Measurements from ENCODE around the gene DNAJB6.
A peak's percentile ranks its signal among the peaks of the same experiment; 100 is the strongest.

The DNAJB6 gene

DNA sequence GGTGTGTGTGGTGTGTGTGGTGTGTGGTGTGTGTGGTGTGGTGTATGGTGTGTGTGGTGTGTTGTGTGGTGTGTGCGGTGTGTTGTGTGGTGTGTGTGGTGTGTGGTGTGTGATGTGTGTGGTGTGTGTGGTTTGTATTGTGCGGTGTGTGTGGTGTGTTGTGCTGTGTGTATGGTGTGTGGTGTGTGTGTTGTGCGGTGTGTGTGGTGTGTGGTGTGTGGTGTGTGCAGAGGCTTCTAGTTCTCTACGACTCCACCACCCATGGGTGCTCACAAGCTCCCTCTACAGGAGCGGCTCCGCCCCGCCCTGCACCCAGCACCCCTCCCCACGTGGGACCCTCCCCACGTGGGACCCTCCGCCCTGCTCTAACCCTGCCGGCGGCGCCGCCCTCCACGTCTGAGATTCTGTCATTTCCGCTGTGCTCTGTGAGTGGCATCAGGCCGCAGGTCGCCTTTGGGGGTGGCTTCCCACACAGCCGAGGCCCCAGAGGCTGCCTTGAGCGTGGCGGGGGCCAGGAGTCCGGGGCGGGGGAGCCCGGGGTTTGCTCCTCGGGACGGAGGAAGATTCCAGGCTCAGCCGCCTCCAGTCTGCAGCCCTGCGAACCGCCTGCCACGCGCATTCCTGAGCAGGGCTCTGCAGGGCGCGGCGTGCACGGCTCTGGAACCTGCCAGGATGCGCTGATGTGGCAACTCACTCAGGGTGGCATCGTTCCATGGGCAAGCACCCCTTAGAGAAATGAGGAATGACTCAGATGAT, 37.0 kb upstream of the DNAJB6 start:
- no peaks in the 10 kb centered on the region for H3K27me3 ChIP-seq (replicated peaks; ENCODE audit: control insufficient read depth, insufficient read depth, low read length, poor library complexity, severe bottlenecking)
- no peaks in the 10 kb centered on the region for H3K9me3 ChIP-seq (ENCODE audit: control insufficient read depth, low read length)
- no peaks in the 10 kb centered on the region for H3K4me1 ChIP-seq (ENCODE audit: control insufficient read depth, insufficient read depth, low read length, poor library complexity, severe bottlenecking)
- no peaks in the 10 kb centered on the region for H3K36me3 ChIP-seq (ENCODE audit: control insufficient read depth, insufficient read depth, low read length)
- peak overlapping the region; percentile 1 for H3K27ac ChIP-seq (ENCODE audit: insufficient read depth, low read length, poor library complexity, severe bottlenecking)
- DNase-seq, result peak; percentile 44 to 68 (median 44)
- H3K4me3 ChIP-seq (ENCODE audit: insufficient read depth, low read depth, low read length, poor library complexity, severe bottlenecking), result no peak overlapping the region

GRCh38 chr7:157300369-157300825, 36.4 kb upstream of the DNAJB6 start:
- Histone ChIP-seq H3K4me1 (ENCODE audit: control insufficient read depth, insufficient read depth, low read length, poor library complexity, severe bottlenecking) (no peaks in the 10 kb centered on the region), H3K27me3 (replicated peaks; ENCODE audit: control insufficient read depth, insufficient read depth, low read length, poor library complexity, severe bottlenecking) (no peaks in the 10 kb centered on the region), H3K27ac (ENCODE audit: insufficient read depth, low read length, poor library complexity, severe bottlenecking) (peak overlapping the region; percentile 1), H3K36me3 (ENCODE audit: control insufficient read depth, insufficient read depth, low read length) (no peaks in the 10 kb centered on the region), H3K9me3 (ENCODE audit: control insufficient read depth, low read length) (no peaks in the 10 kb centered on the region), H3K4me3 (ENCODE audit: insufficient read depth, low read depth, low read length, poor library complexity, severe bottlenecking) (no peak overlapping the region)
- no peak for DNase-seq

DNA sequence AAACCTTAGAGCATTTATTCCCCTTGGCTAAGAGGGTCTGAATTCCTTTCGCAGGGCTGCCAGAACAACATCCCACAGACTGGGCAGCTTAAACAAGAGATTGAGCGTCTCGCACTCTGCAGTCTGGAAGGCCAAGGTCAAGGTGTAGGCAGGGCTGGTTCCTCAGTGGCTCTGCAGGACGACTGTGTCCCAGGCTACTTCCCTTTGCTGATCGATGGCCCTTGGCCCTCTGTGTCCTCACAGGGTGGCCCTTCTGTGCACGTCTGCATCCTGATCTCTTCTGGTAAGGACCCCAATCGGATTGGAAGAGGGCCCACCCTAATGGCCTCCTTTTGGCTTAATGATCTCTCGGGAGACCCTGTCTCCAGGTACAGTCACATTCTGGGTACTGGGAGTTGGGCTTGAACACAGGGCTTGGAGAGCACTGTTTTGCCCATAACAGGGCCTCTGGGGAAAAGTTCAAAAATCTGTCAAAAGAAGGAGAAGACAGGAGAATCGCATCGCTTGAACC, 35.1 kb upstream of the DNAJB6 start:
- H3K4me3 ChIP-seq (ENCODE audit: insufficient read depth, low read depth, low read length, poor library complexity, severe bottlenecking), result peak overlapping the region; percentile 32

DNA sequence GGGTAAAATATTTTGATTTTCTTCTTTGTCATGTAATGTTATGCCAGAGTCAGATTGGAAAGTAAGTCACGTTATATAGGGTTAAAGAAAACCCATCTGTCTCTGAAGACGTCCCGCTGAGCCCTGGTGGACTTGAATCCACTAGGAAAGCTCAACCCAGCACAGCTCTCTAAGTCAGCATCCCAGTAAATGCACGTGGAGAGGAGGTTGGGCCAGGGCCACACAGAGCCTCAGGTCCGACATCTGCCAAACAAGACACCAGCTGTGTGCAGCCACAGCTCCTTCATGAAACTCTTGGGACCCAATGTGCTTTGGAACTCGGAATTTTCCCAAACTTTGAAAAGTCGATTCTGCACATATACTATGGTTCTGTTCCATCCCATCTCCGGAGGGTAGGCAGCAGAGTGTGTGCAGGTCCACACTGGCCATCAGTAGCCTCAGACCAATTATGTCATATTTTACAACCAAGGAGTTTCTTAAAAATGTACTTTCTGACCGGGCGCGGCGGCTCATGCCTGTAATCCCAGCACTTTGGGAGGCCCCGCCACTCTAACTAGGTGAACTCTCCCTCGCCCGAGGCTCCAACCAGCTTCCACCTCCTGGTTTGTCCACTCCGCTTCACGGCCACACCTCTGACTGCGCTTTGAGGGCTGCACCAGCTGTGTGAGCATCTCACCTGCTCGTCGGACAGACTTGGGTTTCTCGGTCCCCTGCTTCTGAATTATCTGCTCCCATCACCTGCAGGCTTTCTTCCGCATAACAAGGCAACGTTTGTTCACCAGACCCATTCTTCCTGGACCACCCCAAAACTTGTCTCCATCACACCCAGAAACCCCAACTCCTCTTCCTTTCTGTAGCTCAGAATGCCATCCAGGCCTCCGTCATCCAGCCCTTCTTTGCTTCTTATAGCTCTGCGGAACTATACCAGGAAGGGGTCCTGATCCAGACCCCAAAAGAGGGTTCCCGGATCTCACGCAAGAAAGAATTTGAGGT, 29.7 kb upstream of the DNAJB6 start:
- H3K36me3 ChIP-seq (ENCODE audit: control insufficient read depth, insufficient read depth, low read length), result no peaks in the 10 kb centered on the region
- DNase-seq, result no peak
- no peaks in the 10 kb centered on the region for H3K27me3 ChIP-seq (replicated peaks; ENCODE audit: control insufficient read depth, insufficient read depth, low read length, poor library complexity, severe bottlenecking)
- H3K4me1 ChIP-seq (ENCODE audit: control insufficient read depth, insufficient read depth, low read length, poor library complexity, severe bottlenecking), result no peaks in the 10 kb centered on the region
- no peaks in the 10 kb centered on the region for H3K9me3 ChIP-seq (ENCODE audit: control insufficient read depth, low read length)
- no peak overlapping the region for H3K27ac ChIP-seq (ENCODE audit: insufficient read depth, low read length, poor library complexity, severe bottlenecking)
- H3K4me3 ChIP-seq (ENCODE audit: insufficient read depth, low read depth, low read length, poor library complexity, severe bottlenecking), result no peak overlapping the region

More for the DNA sequence above, 35.1 kb upstream of the DNAJB6 start:
- H3K9me3 ChIP-seq (ENCODE audit: control insufficient read depth, low read length), result no peaks in the 10 kb centered on the region
- no peak for DNase-seq
- no peaks in the 10 kb centered on the region for H3K36me3 ChIP-seq (ENCODE audit: control insufficient read depth, insufficient read depth, low read length)
- peak overlapping the region; percentile 72 for H3K27ac ChIP-seq (ENCODE audit: insufficient read depth, low read length, poor library complexity, severe bottlenecking)
- no peaks in the 10 kb centered on the region for H3K27me3 ChIP-seq (replicated peaks; ENCODE audit: control insufficient read depth, insufficient read depth, low read length, poor library complexity, severe bottlenecking)
- H3K4me1 ChIP-seq (ENCODE audit: control insufficient read depth, insufficient read depth, low read length, poor library complexity, severe bottlenecking), result no peaks in the 10 kb centered on the region

GRCh38 chr7:157309988-157310668, 26.7 kb upstream of the DNAJB6 start:
- Histone ChIP-seq H3K4me3 (ENCODE audit: insufficient read depth, low read depth, low read length, poor library complexity, severe bottlenecking) (no peak overlapping the region), H3K36me3 (ENCODE audit: control insufficient read depth, insufficient read depth, low read length) (no peaks in the 10 kb centered on the region), H3K4me1 (ENCODE audit: control insufficient read depth, insufficient read depth, low read length, poor library complexity, severe bottlenecking) (no peaks in the 10 kb centered on the region), H3K27me3 (replicated peaks; ENCODE audit: control insufficient read depth, insufficient read depth, low read length, poor library complexity, severe bottlenecking) (no peaks in the 10 kb centered on the region), H3K27ac (ENCODE audit: insufficient read depth, low read length, poor library complexity, severe bottlenecking) (no peak overlapping the region), H3K9me3 (ENCODE audit: control insufficient read depth, low read length) (no peaks in the 10 kb centered on the region)
- no peak for DNase-seq

GRCh38 chr7:157310676-157311185, 26.1 kb upstream of the DNAJB6 start:
- H3K4me3 ChIP-seq (ENCODE audit: insufficient read depth, low read depth, low read length, poor library complexity, severe bottlenecking), result no peak overlapping the region
- no peak overlapping the region for H3K27ac ChIP-seq (ENCODE audit: insufficient read depth, low read length, poor library complexity, severe bottlenecking)
- no peaks in the 10 kb centered on the region for H3K4me1 ChIP-seq (ENCODE audit: control insufficient read depth, insufficient read depth, low read length, poor library complexity, severe bottlenecking)
- no peaks in the 10 kb centered on the region for H3K9me3 ChIP-seq (ENCODE audit: control insufficient read depth, low read length)
- no peaks in the 10 kb centered on the region for H3K27me3 ChIP-seq (replicated peaks; ENCODE audit: control insufficient read depth, insufficient read depth, low read length, poor library complexity, severe bottlenecking)
- no peaks in the 10 kb centered on the region for H3K36me3 ChIP-seq (ENCODE audit: control insufficient read depth, insufficient read depth, low read length)
- no peak for DNase-seq

DNA sequence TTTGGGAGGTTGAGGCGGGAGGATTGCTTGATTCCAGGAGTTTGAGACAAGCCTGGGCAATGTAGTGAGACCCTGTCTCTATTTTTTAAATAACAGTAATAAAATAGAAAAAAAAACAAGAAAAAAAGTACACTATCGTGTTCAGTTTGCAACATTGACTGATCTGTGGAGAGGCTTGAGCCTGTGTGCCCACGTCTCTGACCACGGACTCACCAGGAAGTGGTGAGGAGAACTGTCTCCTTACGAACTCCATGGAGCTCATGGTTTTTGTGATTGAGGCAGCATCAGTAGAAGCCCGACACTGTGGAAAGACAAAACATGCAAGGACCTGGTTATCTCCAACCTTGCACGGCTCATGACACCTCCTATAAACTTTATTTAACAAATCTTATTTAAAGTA, 23.9 kb upstream of the DNAJB6 start:
- Histone ChIP-seq H3K9me3 (ENCODE audit: control insufficient read depth, low read length) (no peaks in the 10 kb centered on the region), H3K27ac (ENCODE audit: insufficient read depth, low read length, poor library complexity, severe bottlenecking) (no peak overlapping the region), H3K4me1 (ENCODE audit: control insufficient read depth, insufficient read depth, low read length, poor library complexity, severe bottlenecking) (no peaks in the 10 kb centered on the region), H3K36me3 (ENCODE audit: control insufficient read depth, insufficient read depth, low read length) (no peaks in the 10 kb centered on the region), H3K4me3 (ENCODE audit: insufficient read depth, low read depth, low read length, poor library complexity, severe bottlenecking) (no peak overlapping the region), H3K27me3 (replicated peaks; ENCODE audit: control insufficient read depth, insufficient read depth, low read length, poor library complexity, severe bottlenecking) (no peaks in the 10 kb centered on the region)
- no peak for DNase-seq

DNA sequence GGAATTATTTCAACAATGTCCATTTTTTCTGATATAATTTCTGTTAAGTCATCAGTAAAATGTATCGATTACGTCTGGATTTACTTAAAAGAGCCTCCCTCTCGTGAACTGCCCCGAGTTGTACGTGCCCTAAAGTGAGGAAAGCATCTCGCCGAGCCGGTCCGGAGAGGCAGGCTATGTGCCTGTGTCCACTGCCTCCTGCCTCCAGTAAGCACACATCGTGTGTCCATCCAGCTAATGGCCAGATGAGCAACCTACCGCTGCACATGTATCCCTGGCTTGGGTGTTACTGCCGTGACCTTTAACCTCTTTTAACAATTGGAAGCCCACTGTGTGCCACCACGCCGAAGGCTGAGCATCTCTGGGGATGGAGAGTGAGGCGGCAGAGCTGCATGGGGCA, 23.2 kb upstream of the DNAJB6 start:
- Histone ChIP-seq H3K4me3 (ENCODE audit: insufficient read depth, low read depth, low read length, poor library complexity, severe bottlenecking) (no peak overlapping the region), H3K27me3 (replicated peaks; ENCODE audit: control insufficient read depth, insufficient read depth, low read length, poor library complexity, severe bottlenecking) (no peaks in the 10 kb centered on the region), H3K36me3 (ENCODE audit: control insufficient read depth, insufficient read depth, low read length) (no peaks in the 10 kb centered on the region), H3K27ac (ENCODE audit: insufficient read depth, low read length, poor library complexity, severe bottlenecking) (no peak overlapping the region), H3K9me3 (ENCODE audit: control insufficient read depth, low read length) (no peaks in the 10 kb centered on the region), H3K4me1 (ENCODE audit: control insufficient read depth, insufficient read depth, low read length, poor library complexity, severe bottlenecking) (no peaks in the 10 kb centered on the region)
- no peak for DNase-seq

DNA sequence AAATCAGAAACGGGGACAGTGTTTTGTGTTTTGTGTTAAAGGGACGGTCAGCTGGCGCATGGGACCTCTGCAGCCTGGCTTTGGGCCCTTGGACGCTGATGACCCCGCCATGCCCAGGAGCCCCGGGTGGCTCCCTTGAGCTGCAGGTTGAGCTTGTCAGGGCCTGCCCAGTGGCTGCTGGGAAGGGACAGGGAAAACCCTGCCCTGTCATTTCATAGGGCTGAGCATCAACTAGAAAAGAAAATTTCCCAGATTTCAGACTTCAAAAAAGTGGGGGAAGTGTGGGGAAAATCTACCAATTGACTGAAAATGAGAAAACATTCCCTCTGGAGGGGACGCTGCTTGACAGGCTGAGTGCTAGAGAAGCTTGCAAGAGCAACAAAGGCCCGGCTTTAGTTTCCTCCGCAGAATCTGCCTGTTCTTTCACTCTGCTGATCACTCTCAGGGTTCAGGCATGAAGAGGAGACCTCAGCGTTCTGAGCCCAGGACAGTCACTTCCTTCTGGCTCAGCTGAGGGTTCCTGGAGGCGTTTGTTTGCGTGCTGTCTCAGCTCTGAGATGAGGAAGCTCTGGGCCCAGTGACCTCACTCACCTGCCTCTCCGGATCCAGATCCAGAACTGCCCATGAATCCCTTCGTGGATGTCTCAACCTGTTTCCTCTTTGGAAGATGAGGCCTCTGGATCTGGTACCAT, 18.6 kb upstream of the DNAJB6 start:
- DNase-seq, result no peak
- H3K36me3 ChIP-seq (ENCODE audit: control insufficient read depth, insufficient read depth, low read length), result no peaks in the 10 kb centered on the region
- no peaks in the 10 kb centered on the region for H3K4me1 ChIP-seq (ENCODE audit: control insufficient read depth, insufficient read depth, low read length, poor library complexity, severe bottlenecking)
- H3K4me3 ChIP-seq (ENCODE audit: insufficient read depth, low read depth, low read length, poor library complexity, severe bottlenecking), result no peak overlapping the region
- H3K9me3 ChIP-seq (ENCODE audit: control insufficient read depth, low read length), result no peaks in the 10 kb centered on the region
- H3K27me3 ChIP-seq (replicated peaks; ENCODE audit: control insufficient read depth, insufficient read depth, low read length, poor library complexity, severe bottlenecking), result no peaks in the 10 kb centered on the region
- no peak overlapping the region for H3K27ac ChIP-seq (ENCODE audit: insufficient read depth, low read length, poor library complexity, severe bottlenecking)

Measured in effector memory CD4-positive, alpha-beta T cell (primary cell).